GM12878 (cell line): ENCODE measurements around the gene DIRAS2. TPM values are rescaled to one million over a fixed set of nuclear protein-coding genes. Genes with fewer than 3 reads are reported as not detected.

ENCODE experiments used
- ATAC-seq: fragments of 200-7000 bp; cut with Tn5 transposase; 3 replicates; pipeline ENCODE4 v1.9.1; 2020; ENCODE audit warnings: mild to moderate bottlenecking, moderate library complexity
- BruUV-seq: library from RNA; stranded (reverse); fragments of 400-500 nt; replicated peaks from 2 replicates; lab custom pipeline; 2021; lab: Mats Ljungman, UMichigan
- CTCF ChIA-PET: fragments of 300-600 bp; sonication (Branson Sonifier 250); formaldehyde crosslinking; extraction: SDS; loops from one replicate; lab custom pipeline; 2021; ENCODE audit warnings: inconsistent platforms; lab: Yijun Ruan, JAX
- POLR2A ChIA-PET: fragments of 350-600 bp; formaldehyde crosslinking; extraction: SDS; loops from one replicate; lab custom pipeline; 2021; ENCODE audit warnings: inconsistent platforms; lab: Charles Lee
- RAD21 ChIA-PET: fragments of 300-600 bp; sonication (Branson Sonifier 250); formaldehyde crosslinking; loops from one replicate; lab custom pipeline; 2023; ENCODE audit warnings: antibody characterized with exemption; ENCODE audit not compliant: unreplicated experiment; lab: Charles Lee
- SMC1A ChIA-PET: fragments of 300-600 bp; sonication (Branson Sonifier 250); formaldehyde crosslinking; loops from one replicate; lab custom pipeline; 2023; ENCODE audit not compliant: unreplicated experiment, uncharacterized antibody; lab: Charles Lee
- DNase-seq: peaks from one replicate; pipeline ENCODE4 v3.0.0-alpha.2; 2011; ENCODE audit warnings: low read depth, low spot score
- FAIRE-seq: peaks from 3 replicates; lab custom pipeline; 2011; peaks lifted over from hg19 to GRCh38; lab: Jason Lieb, UNC
- H2AFZ ChIP-seq: 2 replicates; pipeline ENCODE4 v1.6.0; 2011; ENCODE audit warnings: low read depth, low read length, control low read depth; ENCODE audit not compliant: control insufficient read depth
- H3K27ac ChIP-seq: 2 replicates; pipeline ENCODE4 v1.5.1; 2011; ENCODE audit warnings: control low read depth; ENCODE audit not compliant: control insufficient read depth, insufficient read depth
- H3K27me3 ChIP-seq, 2 experiments: replicated peaks in 1 of 2; 2 replicates each; pipeline versions ENCODE4 v1.6.0 to v1.6.1; 2011; ENCODE audit warnings: low read length in 1 of 2; ENCODE audit not compliant: control insufficient read depth in 2 of 2, insufficient read depth in 2 of 2
- H3K36me3 ChIP-seq, 2 experiments: 2 replicates each; pipeline ENCODE4 v1.5.1; 2011; ENCODE audit warnings: low read length in 1 of 2; ENCODE audit not compliant: control insufficient read depth in 2 of 2, insufficient read depth in 2 of 2
- H3K4me1 ChIP-seq: 2 replicates; pipeline ENCODE4 v1.6.1; 2011; ENCODE audit warnings: mild to moderate bottlenecking, low read length, moderate library complexity, mixed read lengths; ENCODE audit not compliant: control insufficient read depth, insufficient read depth
- H3K4me2 ChIP-seq: 2 replicates; pipeline ENCODE4 v1.6.0; 2011; ENCODE audit warnings: control low read depth; ENCODE audit not compliant: control insufficient read depth, insufficient read depth
- H3K4me3 ChIP-seq: fragments of 200-600 bp; sonication (generic); 2 replicates; pipeline ENCODE4 v1.5.1; 2016
- H3K79me2 ChIP-seq: 2 replicates; pipeline ENCODE4 v1.6.0; 2011; ENCODE audit warnings: low read length; ENCODE audit not compliant: control insufficient read depth, insufficient read depth
- H3K9ac ChIP-seq: 2 replicates; pipeline ENCODE4 v1.8.0; 2011; ENCODE audit warnings: low read length, control low read depth, mixed read lengths; ENCODE audit not compliant: control insufficient read depth, insufficient read depth
- H3K9me3 ChIP-seq: replicated peaks from 3 replicates; pipeline ENCODE4 v1.5.1; 2011; ENCODE audit warnings: mild to moderate bottlenecking, low read length; ENCODE audit not compliant: control insufficient read depth, insufficient read depth
- H4K20me1 ChIP-seq: 2 replicates; pipeline ENCODE4 v1.6.0; 2011; ENCODE audit not compliant: control insufficient read depth, insufficient read depth
- ESRRA ChIP-seq: IDR thresholded peaks from 2 replicates; pipeline ENCODE4 v1.6.1; 2012; ENCODE audit warnings: mild to moderate bottlenecking, low read length, improper control_type of control experiment
- FOS ChIP-seq: IDR thresholded peaks from 3 replicates; pipeline ENCODE4 v1.6.1; 2011; ENCODE audit warnings: borderline replicate concordance; ENCODE audit not compliant: insufficient read length; ENCODE audit errors: extremely low read depth
- IKZF1 ChIP-seq: fragments of 450-650 bp; conservative IDR thresholded peaks from 2 replicates; pipeline ENCODE4 v1.6.1; 2017; ENCODE audit warnings: antibody characterized with exemption, mild to moderate bottlenecking
- KAT2A ChIP-seq: conservative IDR thresholded peaks from 2 replicates; pipeline ENCODE4 v1.6.1; 2011; ENCODE audit warnings: low read depth, low read length; ENCODE audit not compliant: control insufficient read depth
- KDM1A ChIP-seq: fragments of 200-600 bp; sonication (generic); IDR thresholded peaks from 2 replicates; pipeline ENCODE4 v1.6.1; 2016; ENCODE audit warnings: borderline replicate concordance
- NR2C2 ChIP-seq: IDR thresholded peaks from 2 replicates; pipeline ENCODE4 v1.6.1; 2011; ENCODE audit warnings: borderline replicate concordance, low read depth; ENCODE audit not compliant: control insufficient read depth, insufficient read length
- RELB ChIP-seq: fragments of 450-650 bp; IDR thresholded peaks from 2 replicates; pipeline ENCODE4 v1.6.1; 2017; ENCODE audit warnings: low read depth, mild to moderate bottlenecking, moderate library complexity
- WGBS: methylation state at CpG from one replicate; pipeline ENCODE4 v1.1.6; 2016; ENCODE audit warnings: low lambda C conversion rate; ENCODE audit not compliant: insufficient replicate concordance, insufficient coverage; ENCODE audit errors: missing lambda C conversion rate; 5-methylcytosine and 5-hydroxymethylcytosine counted together
- in situ Hi-C: fragments of 300-500 bp; cut with MboI; formaldehyde crosslinking; loops from 9 replicates; pipeline ENCODE4 v1.14.3; 2018; ENCODE audit warnings: mixed read lengths
- intact Hi-C: fragments of 100-400 bp; cut with micrococcal nuclease; formaldehyde crosslinking; loops from one replicate; pipeline ENCODE4 v1.14.2; 2022; ENCODE audit not compliant: unreplicated experiment
- polyA plus RNA-seq, 11 experiments: library from polyadenylated mRNA; depleted of rRNA in 4 of 11; unstranded in 6 of 11; stranded (reverse) in 5 of 11; fragments of >200 nt; fragmentation: Nextera tagmentation in 4 of 11; fragmentation: Illumina TruSeq in 1 of 11; extraction: Ambion mirVana in 4 of 11; extraction: Trizol in 1 of 11; gene quantifications; 1 replicate in 1 of 11; 2 replicates in 10 of 11; pipeline versions ENCODE4 v1.2.1 to v1.2.3, GENCODE V29; 2011 to 2016; ENCODE audit warnings: inconsistent platforms in 2 of 11, missing spikeins in 2 of 11, low read depth in 1 of 11
- total RNA-seq, 4 experiments: library from RNA; depleted of rRNA in 3 of 4; stranded (reverse); fragments of >200 nt in 3 of 4; fragmentation: Illumina TruSeq in 1 of 4; extraction: Trizol in 1 of 4; gene quantifications; 2 replicates each; pipeline versions ENCODE4 v1.2.1 to v1.2.3, GENCODE V29; 2013 to 2021

DIRAS2 gene
- total and polyA plus RNA-seq, 10 of the 15 experiments (the other 5 are each of a cell fraction or from before 2014, with no cell fraction given): not detected

GRCh38 chr9:90637626-90638025 is 5.0 kb downstream of the DIRAS2 start:
- Histone ChIP-seq H3K79me2 (no peaks in the 10 kb centered on the region), H4K20me1 (no peaks in the 10 kb centered on the region), H3K4me1 (no peaks in the 10 kb centered on the region), H2AFZ (no peak overlapping the region), H3K36me3 (no peaks in the 10 kb centered on the region), H3K4me3 (no peak overlapping the region), H3K27ac (no peak overlapping the region), H3K9ac (no peak overlapping the region), H3K9me3 (no peaks in the 10 kb centered on the region), H3K4me2 (no peak overlapping the region), H3K27me3 (peaks cover 0 to 2% of the 10 kb centered on the region in 2 experiments; a peak in 3 of 4 replicates)
- intact Hi-C loops (no loop called here), in situ Hi-C loops (no loop called here)
- CTCF ChIA-PET: no interaction called here
- RAD21 ChIA-PET: no interaction called here
- 37% methylated on average over 7 of the region's 7 CpGs for WGBS
- no peak for DNase-seq
- TF ChIP-seq ESRRA: no peak
- no peak for TF ChIP-seq KAT2A
- TF ChIP-seq FOS: no peak
- no peak for FAIRE-seq
- SMC1A ChIA-PET: no interaction called here
- ATAC-seq: no peak
- BruUV-seq: no TSS peak
- POLR2A ChIA-PET: no interaction called here

DNA sequence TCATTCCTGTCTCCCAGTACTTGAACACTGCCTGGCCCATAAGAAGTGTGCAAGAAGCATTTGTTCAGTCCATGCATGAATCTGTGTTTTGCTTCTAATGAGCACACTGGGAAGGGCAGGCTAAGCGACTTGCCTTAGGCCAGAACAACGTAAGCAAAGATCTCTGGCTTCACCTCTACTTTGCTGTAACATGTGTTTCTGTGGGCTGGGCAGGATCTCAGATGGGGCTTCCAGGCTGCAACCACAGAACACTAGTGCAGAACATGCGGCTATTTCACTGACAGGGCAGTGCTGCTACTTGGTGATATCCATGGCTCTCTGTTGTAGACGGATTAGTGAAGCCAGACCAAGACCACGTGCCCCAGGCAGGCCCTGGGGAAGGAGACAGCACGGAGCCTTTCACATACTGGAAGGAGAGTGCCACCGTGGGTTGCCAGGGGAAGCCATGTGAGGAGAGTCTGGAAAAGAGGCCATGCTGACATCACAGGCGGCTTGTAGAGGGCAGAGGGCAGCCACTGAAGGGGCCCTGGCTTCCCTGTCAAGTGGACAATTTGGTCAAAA is 9.9 kb downstream of the DIRAS2 start:
- no peaks in the 10 kb centered on the region for H3K4me1 ChIP-seq

More for the DNA sequence above, 9.9 kb downstream of the DIRAS2 start:
- SMC1A ChIA-PET: no interaction called here
- BruUV-seq: no TSS peak
- in situ Hi-C loops (no loop called here), intact Hi-C loops (no loop called here)
- Histone ChIP-seq H4K20me1 (no peaks in the 10 kb centered on the region), H3K36me3 (no peaks in the 10 kb centered on the region), H3K9me3 (no peaks in the 10 kb centered on the region), H3K27ac (no peak overlapping the region), H3K9ac (no peak overlapping the region)
- FAIRE-seq: no peak
- CTCF ChIA-PET: no interaction called here
- WGBS: 6% methylated on average over 8 of the region's 8 CpGs
- no peak for ATAC-seq
- RAD21 ChIA-PET: no interaction called here
- TF ChIP-seq IKZF1 (no peak), KDM1A (no peak), NR2C2 (no peak), RELB (no peak)
- TF ChIP-seq, all 136 proteins: peak for 0
- Histone ChIP-seq H2AFZ (no peak overlapping the region), H3K27me3 (no peaks in the 10 kb centered on the region; a peak in 2 of 4 replicates), H3K79me2 (no peaks in the 10 kb centered on the region), H3K4me3 (no peak overlapping the region), H3K4me2 (no peak overlapping the region)
- no peak for DNase-seq
- POLR2A ChIA-PET: no interaction called here
